GM20000 (cell line): ENCODE data around the gene ANAPC10.
"Not testable (repeated sequence)": the region's sequence is repeated elsewhere in the genome, so short reads cannot be mapped to it uniquely, and the experiment has no call there.

Experiments
- DNase-seq: peaks from one replicate; pipeline ENCODE4 v3.0.0; 2012; ENCODE audit warnings: low spot score
- CTCF ChIP-seq: IDR thresholded peaks from 2 replicates; pipeline ENCODE4 v1.5.1; 2012; ENCODE audit warnings: mild to moderate bottlenecking, control low read depth; ENCODE audit errors: extremely low read depth, missing control alignments

ANAPC10 gene

DNA sequence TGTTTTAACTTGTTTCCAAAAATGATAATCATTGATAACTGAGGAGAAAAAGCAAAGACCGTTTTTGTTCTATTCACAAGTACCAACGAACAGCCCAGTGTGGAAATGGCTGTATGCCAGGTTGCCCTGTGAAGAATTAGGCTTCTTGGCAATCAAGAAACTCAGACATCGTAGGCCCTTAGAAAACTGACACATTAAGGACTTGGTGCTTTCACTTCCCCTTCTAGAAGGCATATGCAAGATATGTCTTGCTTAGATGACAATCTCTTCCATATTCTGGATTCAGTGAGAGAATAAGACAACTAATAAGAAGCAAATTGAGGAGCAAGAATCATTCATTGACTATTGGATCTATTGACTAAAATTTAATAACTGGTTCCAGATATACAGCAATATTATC is 56.6 kb downstream of the ANAPC10 start:
- peak; percentile 21 for DNase-seq
- no peak for TF ChIP-seq CTCF

- no peak for TF ChIP-seq CTCF
Measured at GRCh38 chr4:145035494-145036136, 62.4 kb downstream of the ANAPC10 start.

GRCh38 chr4:145034727-145035211 is 63.2 kb downstream of the ANAPC10 start:
- no peak for DNase-seq
- TF ChIP-seq CTCF, result no peak

More at GRCh38 chr4:145035494-145036136, 62.4 kb downstream of the ANAPC10 start:
- no peak for DNase-seq

GRCh38 chr4:145019346-145019745 is 78.7 kb downstream of the ANAPC10 start:
- TF ChIP-seq CTCF, result no peak
- no peak for DNase-seq

DNA sequence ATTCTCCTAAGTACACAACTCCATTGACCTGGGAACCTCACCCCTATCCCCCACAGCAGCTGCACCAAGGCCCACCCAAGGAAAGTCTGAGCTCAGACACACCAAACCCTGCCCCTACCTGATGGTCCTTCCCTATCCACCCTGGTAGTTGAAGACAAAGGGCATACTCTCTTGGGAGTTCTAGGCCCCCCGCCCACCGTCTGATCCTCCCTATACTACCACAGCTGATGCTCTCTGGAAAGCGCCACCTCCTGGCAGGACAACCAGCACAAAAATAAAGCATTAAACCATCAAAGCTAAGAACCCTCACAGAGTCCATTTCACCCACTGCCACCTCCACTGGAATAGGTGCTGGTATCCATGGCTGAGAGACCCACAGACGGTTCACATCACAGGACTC is 83.6 kb downstream of the ANAPC10 start:
- TF ChIP-seq CTCF, result no peak
- DNase-seq, result no peak

GRCh38 chr4:145012841-145013240 is 85.2 kb downstream of the ANAPC10 start:
- no peak for TF ChIP-seq CTCF
- no peak for DNase-seq

DNA sequence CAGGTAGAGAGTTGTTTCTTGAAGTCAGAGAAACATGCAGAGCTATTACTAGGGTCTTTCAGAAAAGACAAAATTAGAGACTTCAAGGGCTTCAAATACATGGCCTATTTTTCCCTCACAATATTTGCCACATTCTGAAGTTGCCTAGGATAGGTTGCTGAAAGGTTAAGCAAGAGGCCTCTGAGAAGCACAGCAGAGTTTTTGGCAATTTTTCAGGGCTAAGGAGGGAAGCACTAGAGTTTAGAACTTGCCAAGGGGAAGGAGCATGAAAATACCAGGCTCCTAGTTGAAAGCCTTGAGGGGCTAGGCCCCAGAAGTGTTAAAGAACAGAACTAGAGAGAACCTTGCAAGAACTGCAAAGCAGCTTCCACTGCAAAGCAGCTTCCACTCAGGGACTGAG is 86.4 kb downstream of the ANAPC10 start:
- no peak for DNase-seq
- TF ChIP-seq CTCF, result no peak

DNA sequence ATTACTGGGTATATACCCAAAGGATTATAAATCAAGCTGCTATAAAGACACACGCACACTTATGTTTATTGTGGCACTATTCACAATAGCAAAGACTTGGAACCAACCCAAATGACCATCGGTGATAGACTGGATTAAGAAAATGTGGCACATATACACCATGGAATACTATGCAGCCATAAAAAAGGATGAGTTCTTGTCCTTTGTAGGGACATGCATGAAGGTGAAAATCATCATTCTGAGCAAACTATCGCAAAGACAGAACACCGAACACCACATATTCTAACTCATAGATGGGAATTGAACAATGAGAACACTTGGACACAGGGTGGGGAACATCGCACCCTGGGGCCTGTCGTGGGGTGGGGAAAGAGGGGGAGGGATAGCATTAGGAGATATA is 87.7 kb downstream of the ANAPC10 start:
- not testable (repeated sequence) for DNase-seq
